GM18499 (cell line): Measurements from ENCODE around the gene ACSF3.
"Not testable (repeated sequence)": the region's sequence is repeated elsewhere in the genome, so short reads cannot be mapped to it uniquely, and the experiment has no call there.

Experiments used
- ATAC-seq: cut with Tn5 transposase; IDR thresholded peaks from one replicate; pipeline ENCODE4 v1.9.1; 2021; ENCODE audit warnings: moderate number of reproducible peaks; ENCODE audit not compliant: insufficient read depth, unreplicated experiment

Gene ACSF3

GRCh38 chr16:89183463-89183862 is 89.8 kb downstream of the ACSF3 start:
- no peak for ATAC-seq

DNA sequence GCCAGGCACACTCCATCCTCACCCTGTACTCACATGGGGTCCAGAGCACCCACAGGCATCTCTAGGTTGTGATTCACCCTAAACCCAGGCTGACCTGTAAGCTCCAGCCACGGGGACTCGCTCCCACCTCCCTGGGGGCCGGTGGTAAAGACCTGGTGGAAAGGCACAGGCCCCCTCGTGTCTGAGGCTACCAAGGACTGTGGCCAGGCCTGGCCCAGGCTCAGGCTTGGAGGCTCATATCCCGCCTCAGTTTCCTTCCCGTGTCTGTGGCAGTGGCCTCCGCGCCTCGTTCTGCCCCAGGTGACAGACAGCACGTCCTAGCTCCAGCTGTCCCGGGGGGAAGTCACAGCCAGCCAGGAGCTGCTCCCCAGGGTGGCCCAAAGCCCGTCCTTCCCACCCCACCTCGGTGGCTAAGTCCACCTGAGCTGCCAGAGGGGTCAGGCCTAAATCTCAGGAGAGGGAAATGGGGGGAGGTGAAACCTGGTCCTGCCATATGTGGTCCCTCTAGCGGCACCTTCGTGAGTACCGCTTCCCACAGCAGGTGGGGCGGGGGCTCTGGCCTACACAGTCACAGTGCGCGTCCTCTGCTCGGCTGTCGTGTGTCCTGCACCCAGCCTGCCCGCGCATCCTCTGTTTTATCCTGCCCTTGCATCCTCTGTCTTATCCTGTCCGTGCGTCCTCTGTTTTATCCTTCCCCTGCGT is 90.5 kb downstream of the ACSF3 start:
- no peak for ATAC-seq

DNA sequence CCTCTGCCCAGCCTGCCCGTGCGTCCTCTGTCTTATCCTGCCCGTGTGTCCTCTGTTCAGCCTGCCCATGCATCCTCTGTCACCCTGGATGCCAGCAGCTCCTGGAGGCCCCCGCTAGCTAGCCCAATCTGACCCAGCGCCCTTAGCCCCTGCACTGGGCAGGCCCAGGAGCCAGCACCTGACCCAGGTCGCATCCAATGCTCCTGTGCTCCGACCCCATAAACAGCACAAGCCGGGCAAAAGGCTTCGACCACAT is 91.0 kb downstream of the ACSF3 start:
- ATAC-seq, result no peak

- ATAC-seq, result no peak
These were observed 91.5 kb downstream of the ACSF3 start for GRCh38 chr16:89184933-89185794.

- ATAC-seq, result not testable (repeated sequence)
These were observed 92.4 kb downstream of the ACSF3 start for GRCh38 chr16:89185887-89186592.

GRCh38 chr16:89186593-89187031 is 93.0 kb downstream of the ACSF3 start:
- not testable (repeated sequence) for ATAC-seq

- ATAC-seq, result no peak
These were observed 93.5 kb downstream of the ACSF3 start for GRCh38 chr16:89187032-89187769.

GRCh38 chr16:89187770-89188392 is 94.2 kb downstream of the ACSF3 start:
- no peak for ATAC-seq

GRCh38 chr16:89188471-89189357 is 95.1 kb downstream of the ACSF3 start:
- not testable (repeated sequence) for ATAC-seq

DNA sequence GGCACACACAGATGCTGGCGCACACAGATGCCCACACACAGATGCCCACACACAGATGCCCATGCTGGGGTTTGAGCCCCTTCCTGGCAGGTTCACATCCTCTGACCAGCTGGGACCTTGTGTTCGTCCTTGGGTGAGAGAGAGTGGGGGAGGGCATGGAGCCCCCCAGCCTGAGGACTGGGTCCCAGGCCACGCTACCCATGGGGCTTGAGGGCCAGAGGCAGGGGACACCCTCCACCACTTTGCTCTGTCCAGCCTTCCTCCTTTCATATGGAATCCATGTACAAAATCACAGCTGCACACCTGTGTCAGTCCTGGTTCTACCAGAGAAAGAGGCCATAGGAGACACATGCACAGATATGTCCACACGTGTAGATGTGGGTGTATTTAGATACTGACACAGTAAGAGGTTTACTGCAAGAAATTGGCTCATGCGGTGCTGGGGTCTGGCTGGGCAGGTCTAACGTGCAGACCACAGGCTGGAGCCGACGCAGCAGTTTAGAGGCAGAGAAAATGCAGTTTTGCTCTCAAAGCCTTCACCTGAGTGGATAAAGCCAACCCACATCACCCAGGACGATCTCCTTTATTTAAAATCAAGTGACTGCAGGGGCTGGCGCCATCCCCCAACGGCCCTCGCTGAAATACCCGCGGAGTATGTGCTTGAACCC is 95.8 kb downstream of the ACSF3 start:
- ATAC-seq, result no peak

GRCh38 chr16:89190150-89190958 is 96.7 kb downstream of the ACSF3 start:
- no peak for ATAC-seq

GRCh38 chr16:89191033-89191900 is 97.6 kb downstream of the ACSF3 start:
- no peak for ATAC-seq

DNA sequence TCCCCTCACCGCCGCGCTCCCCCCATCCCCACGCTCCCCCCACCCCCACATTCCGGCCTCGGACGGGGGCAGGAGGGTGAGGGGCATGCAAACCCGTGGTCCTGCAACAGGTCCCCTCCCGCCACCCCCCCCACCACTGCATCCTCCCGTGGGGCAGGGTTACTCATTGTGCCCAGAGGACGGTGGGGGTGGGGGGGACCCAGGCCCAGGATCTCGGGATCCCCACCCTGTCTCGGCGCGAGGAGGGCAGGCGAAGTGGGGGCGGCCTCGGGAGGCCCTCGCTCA is 98.2 kb downstream of the ACSF3 start:
- no peak for ATAC-seq

- ATAC-seq, result not testable (repeated sequence)
These were observed 98.7 kb downstream of the ACSF3 start for GRCh38 chr16:89192186-89192955.

- no peak for ATAC-seq
These were observed 99.4 kb downstream of the ACSF3 start for GRCh38 chr16:89192956-89193575.
